Lower leg skin (tissue), 3 donors: ENCODE results near the gene CMTM4.

ENCODE experiments used
- POLR2A ChIP-seq, 2 donors: fragments of 450-650 bp; IDR thresholded peaks; one replicate each; pipeline ENCODE4 v1.6.1; 2016 to 2017; ENCODE audit warnings: antibody characterized with exemption in 2 of 2, mild to moderate bottlenecking in 1 of 2, moderate library complexity in 1 of 2
- TF ChIP-seq, protein P1 (sequence below), 3 donors: fragments of 450-650 bp; IDR thresholded peaks; one replicate each; pipeline ENCODE4 v1.5.1; 2016; ENCODE audit warnings: antibody characterized with exemption in 3 of 3, mild to moderate bottlenecking in 3 of 3, moderate library complexity in 2 of 3

DNA sequence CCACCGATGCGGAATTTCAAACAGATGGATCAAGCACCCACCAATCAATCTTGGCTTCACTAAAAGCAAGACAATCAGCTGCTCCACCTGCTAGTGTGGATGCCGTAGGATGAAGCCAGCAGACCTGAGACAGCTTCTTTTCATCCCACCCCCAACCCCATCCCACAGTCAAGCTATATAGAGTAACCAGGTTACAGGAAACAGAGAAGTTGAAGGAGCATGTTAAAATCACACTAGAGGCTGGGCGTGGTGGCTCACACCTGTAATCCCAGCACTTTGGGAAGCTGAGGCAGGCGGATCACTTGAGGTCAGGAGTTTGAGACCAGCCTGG, 37.7 kb downstream of the CMTM4 start:
- no peak for TF ChIP-seq POLR2A (IDR thresholded peaks at IDR 0.05)
- TF ChIP-seq, protein P1, sequence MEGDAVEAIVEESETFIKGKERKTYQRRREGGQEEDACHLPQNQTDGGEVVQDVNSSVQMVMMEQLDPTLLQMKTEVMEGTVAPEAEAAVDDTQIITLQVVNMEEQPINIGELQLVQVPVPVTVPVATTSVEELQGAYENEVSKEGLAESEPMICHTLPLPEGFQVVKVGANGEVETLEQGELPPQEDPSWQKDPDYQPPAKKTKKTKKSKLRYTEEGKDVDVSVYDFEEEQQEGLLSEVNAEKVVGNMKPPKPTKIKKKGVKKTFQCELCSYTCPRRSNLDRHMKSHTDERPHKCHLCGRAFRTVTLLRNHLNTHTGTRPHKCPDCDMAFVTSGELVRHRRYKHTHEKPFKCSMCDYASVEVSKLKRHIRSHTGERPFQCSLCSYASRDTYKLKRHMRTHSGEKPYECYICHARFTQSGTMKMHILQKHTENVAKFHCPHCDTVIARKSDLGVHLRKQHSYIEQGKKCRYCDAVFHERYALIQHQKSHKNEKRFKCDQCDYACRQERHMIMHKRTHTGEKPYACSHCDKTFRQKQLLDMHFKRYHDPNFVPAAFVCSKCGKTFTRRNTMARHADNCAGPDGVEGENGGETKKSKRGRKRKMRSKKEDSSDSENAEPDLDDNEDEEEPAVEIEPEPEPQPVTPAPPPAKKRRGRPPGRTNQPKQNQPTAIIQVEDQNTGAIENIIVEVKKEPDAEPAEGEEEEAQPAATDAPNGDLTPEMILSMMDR (IDR thresholded peaks at IDR 0.05): no peak
